ENCODE measurements around the gene PPCS. TPM values are rescaled to one million over a fixed set of nuclear protein-coding genes. Genes with fewer than 3 reads are reported as not detected.
"Not testable (repeated sequence)": the region's sequence is repeated elsewhere in the genome, so short reads cannot be mapped to it uniquely, and the experiment has no call there.

The PPCS gene
- total and polyA plus RNA-seq, 2 donors: 49.8 to 125 TPM

GRCh38 chr1:42462828-42463763, 6.8 kb downstream of the PPCS start, which contains the start of gene CCDC30:
Gene CCDC30, plus strand, starts transcription at chr1:42463286. Its CDS starts 17,266 bp downstream, at chr1:42480552.
- Histone ChIP-seq H3K4me3 (ENCODE audit: low read length in 2 of 2) (peak within 1 kb of the TSS; percentile 53 to 60), H3K4me1 (ENCODE audit: control insufficient read depth in 2 of 2, insufficient read depth in 2 of 2, low read length in 2 of 2) (peaks cover 9 to 10% of the 10 kb centered on the region in 2 donors), H3K36me3 (ENCODE audit: control insufficient read depth in 2 of 2, insufficient read depth in 2 of 2, low read length in 1 of 2) (peaks cover 4 to 27% of the 10 kb centered on the region in 2 donors), H3K9me3 (ENCODE audit: control insufficient read depth in 2 of 2, insufficient read depth in 1 of 2, low read length in 1 of 2) (no peaks in the 10 kb centered on the region), H3K27me3 (ENCODE audit: control insufficient read depth in 2 of 2, insufficient read depth in 1 of 2, low read length in 1 of 2) (peaks cover 0 to 8% of the 10 kb centered on the region in 2 donors), H3K27ac (ENCODE audit: low read depth in 1 of 2, low read length in 1 of 2) (peak within 1 kb of the TSS; percentile 43 to 51)
- WGBS: 3% methylated on average over 59 of the region's 59 CpGs
- DNase-seq (ENCODE audit: low read depth in 6 of 9, low spot score in 9 of 9): peak; percentile 91 to 98 (median 94)

GRCh38 chr1:42463921-42464320, 7.6 kb downstream of the PPCS start:
- no peaks in the 10 kb centered on the region for H3K9me3 ChIP-seq (ENCODE audit: control insufficient read depth in 2 of 2, insufficient read depth in 1 of 2, low read length in 1 of 2)
- peaks cover 9 to 10% of the 10 kb centered on the region in 2 donors for H3K4me1 ChIP-seq (ENCODE audit: control insufficient read depth in 2 of 2, insufficient read depth in 2 of 2, low read length in 2 of 2)
- no peak for DNase-seq (ENCODE audit: low read depth in 6 of 9, low spot score in 9 of 9)
- WGBS: 97% methylated on average over 3 of the region's 3 CpGs
- no peak overlapping the region for H3K27ac ChIP-seq (ENCODE audit: low read depth in 1 of 2, low read length in 1 of 2)
- H3K27me3 ChIP-seq (ENCODE audit: control insufficient read depth in 2 of 2, insufficient read depth in 1 of 2, low read length in 1 of 2): peaks cover 0 to 8% of the 10 kb centered on the region in 2 donors
- H3K36me3 ChIP-seq (ENCODE audit: control insufficient read depth in 2 of 2, insufficient read depth in 2 of 2, low read length in 1 of 2): peaks cover 4 to 21% of the 10 kb centered on the region in 2 donors
- peak overlapping the region in 1 of 2 donors; percentile 53 for H3K4me3 ChIP-seq (ENCODE audit: low read length in 2 of 2)

- 95% methylated on average over 2 of the region's 2 CpGs for WGBS
- H3K4me1 ChIP-seq (ENCODE audit: control insufficient read depth in 2 of 2, insufficient read depth in 2 of 2, low read length in 2 of 2): peaks cover 9 to 10% of the 10 kb centered on the region in 2 donors
- H3K9me3 ChIP-seq (ENCODE audit: control insufficient read depth in 2 of 2, insufficient read depth in 1 of 2, low read length in 1 of 2): no peaks in the 10 kb centered on the region
- H3K27ac ChIP-seq (ENCODE audit: low read depth in 1 of 2, low read length in 1 of 2): no peak overlapping the region
- no peak for DNase-seq (ENCODE audit: low read depth in 6 of 9, low spot score in 9 of 9)
- peaks cover 0 to 8% of the 10 kb centered on the region in 2 donors for H3K27me3 ChIP-seq (ENCODE audit: control insufficient read depth in 2 of 2, insufficient read depth in 1 of 2, low read length in 1 of 2)
- H3K4me3 ChIP-seq (ENCODE audit: low read length in 2 of 2): no peak overlapping the region
- no peaks in the 10 kb centered on the region for H3K36me3 ChIP-seq (ENCODE audit: control insufficient read depth in 2 of 2, insufficient read depth in 2 of 2, low read length in 1 of 2)
Observed at GRCh38 chr1:42466030-42466429, 9.7 kb downstream of the PPCS start.

- Histone ChIP-seq H3K36me3 (ENCODE audit: control insufficient read depth in 2 of 2, insufficient read depth in 2 of 2, low read length in 1 of 2) (no peaks in the 10 kb centered on the region), H3K27me3 (ENCODE audit: control insufficient read depth in 2 of 2, insufficient read depth in 1 of 2, low read length in 1 of 2) (no peaks in the 10 kb centered on the region), H3K4me3 (ENCODE audit: low read length in 2 of 2) (no peak overlapping the region), H3K27ac (ENCODE audit: low read depth in 1 of 2, low read length in 1 of 2) (no peak overlapping the region), H3K4me1 (ENCODE audit: control insufficient read depth in 2 of 2, insufficient read depth in 2 of 2, low read length in 2 of 2) (no peaks in the 10 kb centered on the region), H3K9me3 (ENCODE audit: control insufficient read depth in 2 of 2, insufficient read depth in 1 of 2, low read length in 1 of 2) (no peaks in the 10 kb centered on the region)
- no peak for DNase-seq (ENCODE audit: low read depth in 6 of 9, low spot score in 9 of 9)
- 98% methylated on average over 2 of the region's 2 CpGs for WGBS
Observed at GRCh38 chr1:42469727-42470126, 13.4 kb downstream of the PPCS start.

GRCh38 chr1:42476605-42477004, 20.3 kb downstream of the PPCS start:
- no peaks in the 10 kb centered on the region for H3K4me1 ChIP-seq (ENCODE audit: control insufficient read depth in 2 of 2, insufficient read depth in 2 of 2, low read length in 2 of 2)
- H3K27ac ChIP-seq (ENCODE audit: low read depth in 1 of 2, low read length in 1 of 2): no peak overlapping the region
- H3K36me3 ChIP-seq (ENCODE audit: control insufficient read depth in 2 of 2, insufficient read depth in 2 of 2, low read length in 1 of 2): no peaks in the 10 kb centered on the region
- no peaks in the 10 kb centered on the region for H3K27me3 ChIP-seq (ENCODE audit: control insufficient read depth in 2 of 2, insufficient read depth in 1 of 2, low read length in 1 of 2)
- no peak overlapping the region for H3K4me3 ChIP-seq (ENCODE audit: low read length in 2 of 2)
- H3K9me3 ChIP-seq (ENCODE audit: control insufficient read depth in 2 of 2, insufficient read depth in 1 of 2, low read length in 1 of 2): no peaks in the 10 kb centered on the region
- DNase-seq (ENCODE audit: low read depth in 6 of 9, low spot score in 9 of 9): no peak
- WGBS: 97% methylated on average over 4 of the region's 4 CpGs

GRCh38 chr1:42477354-42477753, 21.0 kb downstream of the PPCS start:
- H3K36me3 ChIP-seq (ENCODE audit: control insufficient read depth in 2 of 2, insufficient read depth in 2 of 2, low read length in 1 of 2); H3K4me1 ChIP-seq (ENCODE audit: control insufficient read depth in 2 of 2, insufficient read depth in 2 of 2, low read length in 2 of 2); H3K9me3 ChIP-seq (ENCODE audit: control insufficient read depth in 2 of 2, insufficient read depth in 1 of 2, low read length in 1 of 2); H3K27ac ChIP-seq (ENCODE audit: low read depth in 1 of 2, low read length in 1 of 2); H3K27me3 ChIP-seq (ENCODE audit: control insufficient read depth in 2 of 2, insufficient read depth in 1 of 2, low read length in 1 of 2); DNase-seq (ENCODE audit: low read depth in 6 of 9, low spot score in 9 of 9); H3K4me3 ChIP-seq (ENCODE audit: low read length in 2 of 2): not testable (repeated sequence)
- 96% methylated on average over 4 of the region's 4 CpGs for WGBS

GRCh38 chr1:42477775-42478174, 21.4 kb downstream of the PPCS start:
- H3K27me3 ChIP-seq (ENCODE audit: control insufficient read depth in 2 of 2, insufficient read depth in 1 of 2, low read length in 1 of 2): no peaks in the 10 kb centered on the region
- H3K4me1 ChIP-seq (ENCODE audit: control insufficient read depth in 2 of 2, insufficient read depth in 2 of 2, low read length in 2 of 2): no peaks in the 10 kb centered on the region
- H3K36me3 ChIP-seq (ENCODE audit: control insufficient read depth in 2 of 2, insufficient read depth in 2 of 2, low read length in 1 of 2): no peaks in the 10 kb centered on the region
- H3K27ac ChIP-seq (ENCODE audit: low read depth in 1 of 2, low read length in 1 of 2): no peak overlapping the region
- no peaks in the 10 kb centered on the region for H3K9me3 ChIP-seq (ENCODE audit: control insufficient read depth in 2 of 2, insufficient read depth in 1 of 2, low read length in 1 of 2)
- WGBS: 98% methylated on average over 3 of the region's 3 CpGs
- DNase-seq (ENCODE audit: low read depth in 6 of 9, low spot score in 9 of 9): no peak
- no peak overlapping the region for H3K4me3 ChIP-seq (ENCODE audit: low read length in 2 of 2)

GRCh38 chr1:42479621-42480020, 23.3 kb downstream of the PPCS start:
- WGBS: 94% methylated on average over 4 of the region's 4 CpGs
- Histone ChIP-seq H3K4me3 (ENCODE audit: low read length in 2 of 2) (no peak overlapping the region), H3K27ac (ENCODE audit: low read depth in 1 of 2, low read length in 1 of 2) (no peak overlapping the region), H3K9me3 (ENCODE audit: control insufficient read depth in 2 of 2, insufficient read depth in 1 of 2, low read length in 1 of 2) (no peaks in the 10 kb centered on the region), H3K4me1 (ENCODE audit: control insufficient read depth in 2 of 2, insufficient read depth in 2 of 2, low read length in 2 of 2) (no peaks in the 10 kb centered on the region), H3K36me3 (ENCODE audit: control insufficient read depth in 2 of 2, insufficient read depth in 2 of 2, low read length in 1 of 2) (no peaks in the 10 kb centered on the region), H3K27me3 (ENCODE audit: control insufficient read depth in 2 of 2, insufficient read depth in 1 of 2, low read length in 1 of 2) (no peaks in the 10 kb centered on the region)
- DNase-seq (ENCODE audit: low read depth in 6 of 9, low spot score in 9 of 9): no peak

- Histone ChIP-seq H3K9me3 (ENCODE audit: control insufficient read depth in 2 of 2, insufficient read depth in 1 of 2, low read length in 1 of 2) (no peaks in the 10 kb centered on the region), H3K4me3 (ENCODE audit: low read length in 2 of 2) (no peak overlapping the region), H3K4me1 (ENCODE audit: control insufficient read depth in 2 of 2, insufficient read depth in 2 of 2, low read length in 2 of 2) (no peaks in the 10 kb centered on the region), H3K27ac (ENCODE audit: low read depth in 1 of 2, low read length in 1 of 2) (no peak overlapping the region), H3K27me3 (ENCODE audit: control insufficient read depth in 2 of 2, insufficient read depth in 1 of 2, low read length in 1 of 2) (no peaks in the 10 kb centered on the region), H3K36me3 (ENCODE audit: control insufficient read depth in 2 of 2, insufficient read depth in 2 of 2, low read length in 1 of 2) (no peaks in the 10 kb centered on the region)
- WGBS: 100% methylated on average over 1 of the region's 1 CpG
- DNase-seq (ENCODE audit: low read depth in 6 of 9, low spot score in 9 of 9): no peak
Observed at GRCh38 chr1:42480921-42481320, 24.6 kb downstream of the PPCS start.

All from thymus (tissue), 11 donors.